Measurements from ENCODE around the gene MAML1. TPM values are rescaled to one million over a fixed set of nuclear protein-coding genes. Genes with fewer than 3 reads are reported as not detected.

The MAML1 gene
- total and polyA plus RNA-seq, 2 donors (not counting 1 experiment from before 2014, with no cell fraction given), result 12.0 to 50.6 TPM

DNA sequence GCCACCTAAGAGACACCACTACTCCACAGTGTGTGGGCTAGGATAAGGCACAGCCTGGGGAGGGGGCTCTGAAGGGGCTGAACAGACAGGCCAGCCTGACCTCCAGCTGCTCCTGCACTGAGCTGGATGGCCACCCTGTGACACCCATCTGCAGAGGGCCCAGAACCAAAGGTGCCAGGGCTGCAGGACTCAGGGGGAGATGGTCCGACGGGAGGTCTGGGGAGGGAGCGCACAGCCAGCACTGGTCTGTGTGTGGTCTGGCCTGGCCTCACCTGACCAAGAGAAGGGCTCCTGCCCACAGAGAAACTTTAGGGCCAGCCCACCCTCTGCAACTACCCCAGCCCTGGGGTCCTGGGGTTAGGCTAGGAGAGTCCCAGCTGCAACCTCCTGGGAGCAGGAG, 62.0 kb downstream of the MAML1 start:
- Histone ChIP-seq H3K9ac (ENCODE audit: low read length) (no peak overlapping the region), H3K79me2 (ENCODE audit: control insufficient read depth, insufficient read depth, low read length) (no peaks in the 10 kb centered on the region), H3K4me1 (ENCODE audit: control insufficient read depth in 2 of 2, insufficient read depth in 2 of 2, low read length in 2 of 2) (peaks cover 28 to 32% of the 10 kb centered on the region in 2 donors), H2AFZ (ENCODE audit: insufficient read depth, low read depth, low read length, poor library complexity, severe bottlenecking) (no peak overlapping the region), H3K36me3 (replicated peaks in 1 of 2; ENCODE audit: control extremely low read depth in 1 of 2, control insufficient read depth in 1 of 2, extremely low read depth in 1 of 2, insufficient read depth in 2 of 2, low read length in 1 of 2) (peaks cover 0 to 15% of the 10 kb centered on the region in 2 experiments), H3K4me3 (ENCODE audit: control extremely low read depth in 1 of 5, extremely low read depth in 1 of 5, insufficient read depth in 1 of 5, low read depth in 2 of 5, low read length in 4 of 5) (no peak overlapping the region), H4K20me1 (ENCODE audit: control insufficient read depth, insufficient read depth, low read length, poor library complexity, severe bottlenecking) (peaks cover 5% of the 10 kb centered on the region), H3K27ac (ENCODE audit: low read length in 2 of 2) (no peak overlapping the region), H3K9me3 (ENCODE audit: control extremely low read depth in 1 of 3, control insufficient read depth in 2 of 3, insufficient read depth in 1 of 3, low read length in 2 of 3) (no peaks in the 10 kb centered on the region), H3K27me3 (replicated peaks in 1 of 4; ENCODE audit: control extremely low read depth in 1 of 4, control insufficient read depth in 3 of 4, insufficient read depth in 4 of 4, low read length in 3 of 4) (no peaks in the 10 kb centered on the region), H3K4me2 (replicated peaks; ENCODE audit: low read depth, low read length, poor library complexity, severe bottlenecking) (peak overlapping the region; percentile 90)
- 100% methylated on average over 1 of the region's 3 CpGs for WGBS (ENCODE audit: insufficient coverage)
- DNase-seq (no peak), ATAC-seq (ENCODE audit: low read depth) (no peak)
- intact Hi-C loops (cut with micrococcal nuclease), result no loop called here
- no peaks in the 10 kb centered on the region for H3K9me3 Mint-ChIP-seq (ENCODE audit: insufficient read depth)
- ChIA-PET POLR2A (interaction anchor here (0.8 to 2.7 kb wide), 4 partner anchors 9 to 62 kb away, joined by 3 to 8 read pairs (median 3); partner anchors contain the start of gene MAML1), CTCF (interaction anchor here (0.8 to 2.4 kb wide), 3 partner anchors 32 to 177 kb away, joined by 4 to 11 read pairs (median 4); partner anchors contain the start of gene MAML1)
- no peaks in the 10 kb centered on the region for H3K27me3 Mint-ChIP-seq
- peak overlapping the region; percentile 75 for H3K4me3 Mint-ChIP-seq
- TF ChIP-seq, protein P1, sequence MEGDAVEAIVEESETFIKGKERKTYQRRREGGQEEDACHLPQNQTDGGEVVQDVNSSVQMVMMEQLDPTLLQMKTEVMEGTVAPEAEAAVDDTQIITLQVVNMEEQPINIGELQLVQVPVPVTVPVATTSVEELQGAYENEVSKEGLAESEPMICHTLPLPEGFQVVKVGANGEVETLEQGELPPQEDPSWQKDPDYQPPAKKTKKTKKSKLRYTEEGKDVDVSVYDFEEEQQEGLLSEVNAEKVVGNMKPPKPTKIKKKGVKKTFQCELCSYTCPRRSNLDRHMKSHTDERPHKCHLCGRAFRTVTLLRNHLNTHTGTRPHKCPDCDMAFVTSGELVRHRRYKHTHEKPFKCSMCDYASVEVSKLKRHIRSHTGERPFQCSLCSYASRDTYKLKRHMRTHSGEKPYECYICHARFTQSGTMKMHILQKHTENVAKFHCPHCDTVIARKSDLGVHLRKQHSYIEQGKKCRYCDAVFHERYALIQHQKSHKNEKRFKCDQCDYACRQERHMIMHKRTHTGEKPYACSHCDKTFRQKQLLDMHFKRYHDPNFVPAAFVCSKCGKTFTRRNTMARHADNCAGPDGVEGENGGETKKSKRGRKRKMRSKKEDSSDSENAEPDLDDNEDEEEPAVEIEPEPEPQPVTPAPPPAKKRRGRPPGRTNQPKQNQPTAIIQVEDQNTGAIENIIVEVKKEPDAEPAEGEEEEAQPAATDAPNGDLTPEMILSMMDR (IDR thresholded peaks at IDR 0.05), result no peak
- no peak for TF ChIP-seq EZH2 (IDR thresholded peaks at IDR 0.05; ENCODE audit: borderline replicate concordance, insufficient read depth, low read depth, low read length, poor library complexity, severe bottlenecking)
- peaks cover 29% of the 10 kb centered on the region for H3K4me1 Mint-ChIP-seq
- H3K27ac Mint-ChIP-seq, result peak overlapping the region; percentile 59

- no peak overlapping the region for H3K27ac ChIP-seq (ENCODE audit: low read length in 2 of 2)
- peak overlapping the region; percentile 74 for H3K9ac ChIP-seq (ENCODE audit: low read length)
- Mint-ChIP-seq H3K9me3 (ENCODE audit: insufficient read depth) (no peaks in the 10 kb centered on the region), H3K4me3 (peak overlapping the region; percentile 75), H3K4me1 (peaks cover 29% of the 10 kb centered on the region), H3K27ac (no peak overlapping the region), H3K27me3 (no peaks in the 10 kb centered on the region)
- 8% methylated on average over 47 of the region's 53 CpGs for WGBS (ENCODE audit: insufficient coverage)
- H3K4me1 ChIP-seq (ENCODE audit: control insufficient read depth in 2 of 2, insufficient read depth in 2 of 2, low read length in 2 of 2), result peaks cover 28 to 32% of the 10 kb centered on the region in 2 donors
- no peaks in the 10 kb centered on the region for H3K27me3 ChIP-seq (replicated peaks in 1 of 4; ENCODE audit: control extremely low read depth in 1 of 4, control insufficient read depth in 3 of 4, insufficient read depth in 4 of 4, low read length in 3 of 4)
- H3K36me3 ChIP-seq (replicated peaks in 1 of 2; ENCODE audit: control extremely low read depth in 1 of 2, control insufficient read depth in 1 of 2, extremely low read depth in 1 of 2, insufficient read depth in 2 of 2, low read length in 1 of 2), result peaks cover 0 to 22% of the 10 kb centered on the region in 2 experiments
- peaks cover 8% of the 10 kb centered on the region for H4K20me1 ChIP-seq (ENCODE audit: control insufficient read depth, insufficient read depth, low read length, poor library complexity, severe bottlenecking)
- no peak for DNase-seq
- H3K4me2 ChIP-seq (replicated peaks; ENCODE audit: low read depth, low read length, poor library complexity, severe bottlenecking), result peak overlapping the region; percentile 90
- ChIA-PET POLR2A (interaction anchor here (0.5 to 2.7 kb wide), 6 partner anchors 8 to 172 kb away, joined by 3 to 8 read pairs (median 4); partner anchors contain the start of gene HNRNPH1), CTCF (interaction anchor here (0.8 to 2.4 kb wide), 6 partner anchors 16 to 176 kb away, joined by 3 to 17 read pairs (median 4); partner anchors contain the start of gene MAML1)
- TF ChIP-seq, protein P1 (IDR thresholded peaks at IDR 0.05), result no peak
- no peak for TF ChIP-seq EZH2 (IDR thresholded peaks at IDR 0.05; ENCODE audit: borderline replicate concordance, insufficient read depth, low read depth, low read length, poor library complexity, severe bottlenecking)
- no peaks in the 10 kb centered on the region for H3K9me3 ChIP-seq (ENCODE audit: control extremely low read depth in 1 of 3, control insufficient read depth in 2 of 3, insufficient read depth in 1 of 3, low read length in 2 of 3)
- H2AFZ ChIP-seq (ENCODE audit: insufficient read depth, low read depth, low read length, poor library complexity, severe bottlenecking), result peak overlapping the region; percentile 72
- peaks cover under 1% of the 10 kb centered on the region for H3K79me2 ChIP-seq (ENCODE audit: control insufficient read depth, insufficient read depth, low read length)
- intact Hi-C loops (cut with micrococcal nuclease), result no loop called here
- H3K4me3 ChIP-seq (ENCODE audit: control extremely low read depth in 1 of 5, extremely low read depth in 1 of 5, insufficient read depth in 1 of 5, low read depth in 2 of 5, low read length in 4 of 5), result peak overlapping the region in 4 of 5 experiments; percentile 54 to 68 (median 64)
- ATAC-seq (ENCODE audit: low read depth), result peak; percentile 3
Observed at GRCh38 chr5:179795049-179795862, 62.6 kb downstream of the MAML1 start.

Data from B cell (primary cell).